HL-60/S4 treated with retinoic acid at 250 ng/mL for 4 days and 3 days (cell line): ENCODE results near the gene COL19A1.

Experiments
- in situ Hi-C: fragments of 300-500 bp; cut with MboI; formaldehyde crosslinking; loops from 2 replicates; pipeline ENCODE4 v1.7.0; 2022; ENCODE audit warnings: low sequenced_read_pairs

COL19A1 gene

GRCh38 chr6:70118670-70119069 is 252.3 kb downstream of the COL19A1 start:
- in situ Hi-C loops = no loop called here

- in situ Hi-C loops = no loop called here
These were observed 253.0 kb downstream of the COL19A1 start for GRCh38 chr6:70119218-70119835.

GRCh38 chr6:70124443-70124842 is 258.1 kb downstream of the COL19A1 start:
- in situ Hi-C loops = no loop called here

DNA sequence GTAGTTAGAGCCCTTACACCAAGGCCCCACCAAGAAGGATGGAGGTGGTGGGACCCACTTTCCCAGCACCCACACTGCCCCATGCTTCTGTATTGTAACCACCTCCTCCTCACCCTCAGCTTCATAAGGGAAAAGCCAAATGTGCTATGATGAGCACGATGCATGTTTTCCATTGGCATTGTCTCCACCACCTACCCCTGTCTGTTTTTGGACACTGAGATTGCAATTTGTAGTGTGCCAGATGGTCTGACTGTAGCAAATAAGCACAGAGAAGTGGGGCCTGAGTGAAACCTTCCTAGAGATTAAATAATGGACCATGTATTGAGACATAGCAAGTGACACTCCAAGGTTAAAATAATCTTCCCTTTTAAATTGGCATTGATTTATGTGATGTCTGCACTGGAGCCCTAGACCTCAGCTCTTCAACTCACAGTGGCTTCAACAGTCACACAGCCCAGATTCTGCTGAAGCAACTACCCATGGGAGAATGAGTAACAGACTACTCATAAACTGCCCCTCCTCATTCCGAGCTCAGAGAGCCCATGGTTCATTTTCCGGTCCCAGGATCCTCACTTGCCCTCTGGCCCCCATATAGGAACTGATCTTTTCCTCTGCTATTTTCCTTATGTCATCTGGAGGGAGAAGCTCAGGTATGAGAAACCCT is 258.7 kb downstream of the COL19A1 start:
- in situ Hi-C loops = no loop called here

GRCh38 chr6:70125602-70126001 is 259.2 kb downstream of the COL19A1 start:
- in situ Hi-C loops = no loop called here

- in situ Hi-C loops = no loop called here
These were observed 263.0 kb downstream of the COL19A1 start for GRCh38 chr6:70129341-70129740.

GRCh38 chr6:70130865-70131264 is 264.5 kb downstream of the COL19A1 start:
- in situ Hi-C loops = no loop called here

- in situ Hi-C loops = no loop called here
These were observed 265.2 kb downstream of the COL19A1 start for GRCh38 chr6:70131528-70131927.

DNA sequence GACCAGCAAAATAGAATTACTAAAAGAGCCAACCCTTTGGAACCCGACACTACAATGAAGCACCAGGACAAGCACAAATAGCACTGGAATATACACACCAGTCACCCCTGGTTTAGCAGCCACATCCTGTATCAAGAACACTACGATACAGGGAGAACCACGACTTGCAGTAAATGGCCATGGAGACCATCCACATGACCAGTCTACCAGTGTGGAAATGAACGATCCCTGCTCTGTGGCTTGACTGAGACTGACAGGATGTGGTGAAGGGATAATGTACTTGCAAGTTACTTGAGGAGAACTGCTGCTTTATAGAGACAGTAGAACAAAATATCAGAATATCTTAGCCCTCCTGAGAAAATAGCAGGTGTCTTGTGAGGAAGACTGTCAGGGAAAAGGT is 266.9 kb downstream of the COL19A1 start:
- in situ Hi-C loops = no loop called here

GRCh38 chr6:70134542-70134941 is 268.2 kb downstream of the COL19A1 start:
- in situ Hi-C loops = no loop called here

DNA sequence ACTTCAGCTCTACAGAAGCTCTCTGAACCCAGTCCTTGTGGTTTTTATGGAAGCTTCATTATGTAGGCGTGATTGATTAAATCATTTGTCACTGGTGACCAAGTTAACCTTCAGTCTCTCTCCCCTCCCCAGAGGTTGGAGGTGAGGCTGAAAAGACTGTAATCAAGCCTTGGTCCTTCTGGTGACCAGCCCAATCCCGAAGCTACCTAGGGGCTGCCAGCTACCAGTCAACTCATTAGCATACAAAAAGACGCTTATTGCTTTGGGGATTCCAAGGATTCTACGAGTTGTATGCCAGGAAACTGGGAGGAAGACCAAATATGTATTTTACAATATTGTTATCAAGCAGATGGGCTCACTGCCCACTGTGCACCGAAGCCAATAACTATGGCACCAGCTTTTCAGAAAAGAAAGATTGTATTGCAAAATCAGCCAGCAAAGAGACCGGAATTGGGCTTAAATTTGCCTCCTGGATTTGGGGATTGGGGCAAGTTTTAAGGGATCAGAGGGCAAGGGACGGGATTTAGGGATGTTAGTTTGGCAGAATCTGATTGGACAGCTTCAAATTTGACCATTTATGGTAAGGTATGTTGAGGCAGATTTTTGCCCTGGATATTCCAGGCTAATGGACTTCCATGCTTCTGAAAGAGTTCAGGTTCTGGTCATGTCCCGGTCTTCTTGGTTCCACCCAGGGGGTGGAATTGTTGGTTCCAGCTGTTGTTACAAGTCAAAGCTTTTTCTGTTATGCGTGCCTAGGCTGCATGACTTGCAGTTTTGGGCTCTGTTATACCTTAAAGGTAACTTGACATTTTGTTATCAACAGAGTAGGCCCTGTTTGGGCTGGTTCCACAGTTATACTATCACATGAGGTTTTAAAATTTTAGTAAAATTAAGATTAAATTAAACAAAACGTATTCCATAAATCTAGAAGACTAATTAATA is 269.1 kb downstream of the COL19A1 start:
- in situ Hi-C loops = no loop called here

- in situ Hi-C loops = no loop called here
These were observed 270.6 kb downstream of the COL19A1 start for GRCh38 chr6:70136996-70137395.

DNA sequence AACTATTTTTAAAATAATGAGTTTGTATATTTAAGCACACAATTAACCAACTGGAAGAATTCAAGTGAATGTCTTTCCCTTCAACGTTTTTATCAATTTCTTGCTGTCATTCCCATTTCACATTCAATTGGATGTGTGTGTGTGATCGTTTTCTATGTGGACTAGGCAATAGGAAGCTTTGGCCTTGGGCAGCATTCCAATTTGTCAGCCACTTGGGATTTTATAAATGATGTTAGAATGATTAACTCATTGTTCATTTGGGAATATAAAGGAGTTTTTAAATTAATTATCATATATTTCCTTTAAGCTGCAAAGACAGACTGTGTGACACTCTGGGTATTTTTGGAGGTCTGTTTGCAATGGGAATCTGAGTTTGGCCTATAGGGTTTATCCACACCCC is 274.1 kb downstream of the COL19A1 start:
- in situ Hi-C loops = no loop called here

DNA sequence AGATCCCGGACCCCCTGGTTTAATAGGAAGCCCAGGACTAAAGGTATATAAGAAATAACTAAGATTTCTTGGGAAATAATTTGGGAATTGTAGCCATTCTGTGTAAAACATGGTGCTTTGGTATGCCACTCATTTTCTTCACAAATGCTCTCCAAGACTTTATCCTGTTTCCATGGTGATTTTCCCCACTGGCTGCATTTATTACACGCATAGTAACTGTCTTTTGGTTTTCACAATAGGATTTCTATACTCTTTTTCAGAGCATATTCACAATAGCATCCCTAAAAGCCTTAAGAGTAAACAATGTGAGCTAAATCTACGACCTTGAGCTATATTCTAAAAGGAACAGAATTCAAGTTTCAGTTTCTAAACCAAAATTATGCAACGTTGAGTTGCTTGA is 275.7 kb downstream of the COL19A1 start:
- in situ Hi-C loops = no loop called here

GRCh38 chr6:70145178-70145577 is 278.8 kb downstream of the COL19A1 start:
- in situ Hi-C loops = no loop called here

DNA sequence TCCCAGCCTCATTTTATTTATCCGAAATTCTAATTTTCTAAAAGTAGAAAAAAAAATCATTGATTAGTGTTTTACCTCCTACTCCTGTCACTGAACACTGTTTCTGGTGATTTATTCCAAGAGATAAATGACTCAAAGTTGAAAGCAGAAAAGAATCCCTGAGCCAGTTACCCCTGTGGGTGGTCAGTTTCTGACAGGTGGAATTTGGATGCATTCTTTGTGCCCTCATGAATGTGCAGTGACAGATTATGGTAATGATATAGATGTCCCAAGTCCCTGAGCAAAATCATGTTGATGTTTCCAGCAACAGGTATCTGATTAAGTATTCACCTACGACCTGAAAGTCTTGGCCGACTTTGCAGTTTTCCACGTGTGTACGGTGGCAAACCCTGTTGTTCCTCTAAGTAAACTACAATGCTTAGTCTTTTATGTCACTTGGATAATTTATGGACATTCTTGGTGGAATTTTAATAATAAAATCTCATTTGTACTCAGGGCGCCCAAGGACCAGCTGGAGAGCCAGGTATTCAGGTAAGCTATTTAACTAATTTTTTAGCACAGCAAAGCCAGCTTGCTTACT is 282.9 kb downstream of the COL19A1 start:
- in situ Hi-C loops = no loop called here

DNA sequence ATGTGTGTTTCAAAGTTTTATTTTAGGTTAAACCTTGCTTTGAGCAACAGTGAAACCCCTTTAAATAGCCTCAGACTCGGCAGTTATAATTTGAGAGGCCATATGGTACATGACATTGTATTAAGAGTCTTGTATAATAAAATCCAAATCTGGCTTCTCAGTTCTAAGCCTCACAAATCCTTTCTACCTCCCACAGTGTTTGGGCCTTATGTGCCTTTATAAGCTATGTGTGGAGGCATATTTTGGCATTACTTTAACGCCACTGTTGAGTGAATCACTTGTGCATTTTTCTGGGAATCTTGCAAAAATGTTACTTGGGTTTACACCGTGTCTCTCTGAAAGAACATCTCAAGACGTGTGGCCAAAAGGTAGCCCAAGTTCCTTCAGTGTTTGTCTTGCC is 284.2 kb downstream of the COL19A1 start:
- in situ Hi-C loops = no loop called here

GRCh38 chr6:70151616-70152015 is 285.3 kb downstream of the COL19A1 start:
- in situ Hi-C loops = no loop called here

DNA sequence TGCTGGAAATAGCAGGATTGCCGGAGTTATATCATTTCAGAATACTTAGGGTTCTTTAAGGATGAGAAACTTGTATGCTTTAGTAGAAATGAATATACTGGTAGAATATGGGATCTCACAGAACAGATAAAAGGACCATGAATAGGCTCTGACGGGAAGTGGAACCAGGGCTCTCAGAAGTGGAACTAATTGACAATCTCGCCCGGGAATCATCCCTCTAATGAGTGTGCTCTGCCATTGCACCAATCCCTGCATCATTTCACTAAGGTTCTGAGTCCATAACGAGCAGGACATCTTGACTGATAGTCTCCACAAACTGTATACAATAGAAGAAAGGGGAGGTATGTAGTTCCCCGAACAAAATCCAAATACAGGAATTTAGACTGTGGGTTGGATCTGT is 286.4 kb downstream of the COL19A1 start:
- in situ Hi-C loops = no loop called here

GRCh38 chr6:70157086-70157485 is 290.7 kb downstream of the COL19A1 start:
- in situ Hi-C loops = no loop called here

DNA sequence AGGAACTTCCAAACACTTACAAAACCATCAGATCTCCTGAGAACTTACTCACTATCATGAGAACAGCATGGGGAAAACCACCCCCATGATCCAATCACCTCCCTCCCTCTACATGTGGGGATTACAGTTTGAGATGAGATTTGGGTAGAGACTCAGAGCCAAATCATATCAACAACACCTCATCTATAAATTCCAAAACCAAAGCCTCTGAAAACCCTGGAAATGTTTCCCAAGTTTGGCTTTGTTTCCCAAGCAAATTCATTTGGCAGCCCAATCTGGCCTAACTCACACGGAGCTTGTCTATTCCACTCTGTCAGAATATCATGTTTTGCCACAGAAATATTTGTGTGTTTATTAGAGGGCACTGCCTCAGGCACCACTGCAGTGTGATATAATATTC is 293.9 kb downstream of the COL19A1 start:
- in situ Hi-C loops = no loop called here
